NCI-H2029 treated with DMSO at 0.1 percent for 48 hours (cell line): ENCODE measurements around the gene SPAG8.

Experiments used
- DNase-seq: peaks from one replicate; lab custom pipeline; 2025; lab: John Stamatoyannopoulos, UW

SPAG8 gene

GRCh38 chr9:35812025-35812602 lies at the start of gene SPAG8:
Gene SPAG8, minus strand, starts transcription at chr9:35812262. Its CDS starts 115 bp downstream, at chr9:35812147.
- DNase-seq: peak; percentile 88

- no peak for DNase-seq
Measured at GRCh38 chr9:35861161-35861897, 49.3 kb upstream of the SPAG8 start.

- no peak for DNase-seq
Measured at GRCh38 chr9:35859990-35860339, 47.9 kb upstream of the SPAG8 start.

- DNase-seq: peak; percentile 50
Measured at GRCh38 chr9:35859310-35859989, 47.4 kb upstream of the SPAG8 start.

GRCh38 chr9:35858458-35858857 lies 46.4 kb upstream of the SPAG8 start:
- no peak for DNase-seq

- no peak for DNase-seq
Measured at GRCh38 chr9:35856882-35857281, 44.8 kb upstream of the SPAG8 start.

- DNase-seq: no peak
Measured at GRCh38 chr9:35856206-35856605, 44.1 kb upstream of the SPAG8 start.

- no peak for DNase-seq
Measured at GRCh38 chr9:35854091-35854762, 42.2 kb upstream of the SPAG8 start.

GRCh38 chr9:35852876-35853865 lies 41.1 kb upstream of the SPAG8 start:
- DNase-seq: no peak

GRCh38 chr9:35852267-35852815 lies 40.3 kb upstream of the SPAG8 start:
- DNase-seq: no peak

- DNase-seq: no peak
Measured at GRCh38 chr9:35847792-35848572, 35.9 kb upstream of the SPAG8 start.

GRCh38 chr9:35845824-35846771 lies 34.0 kb upstream of the SPAG8 start:
- no peak for DNase-seq

GRCh38 chr9:35844628-35845270 lies 32.7 kb upstream of the SPAG8 start:
- no peak for DNase-seq

- no peak for DNase-seq
Measured at GRCh38 chr9:35842795-35843194, 30.7 kb upstream of the SPAG8 start.

GRCh38 chr9:35842020-35842745 lies 30.1 kb upstream of the SPAG8 start:
- no peak for DNase-seq

- DNase-seq: no peak
Measured at GRCh38 chr9:35841645-35841900, 29.5 kb upstream of the SPAG8 start.

GRCh38 chr9:35840881-35841644 lies 29.0 kb upstream of the SPAG8 start:
- no peak for DNase-seq

GRCh38 chr9:35839926-35840325 lies 27.9 kb upstream of the SPAG8 start:
- DNase-seq: no peak
